Lung (tissue), 12 donors: ENCODE data around the gene STX4. TPM values are rescaled to one million over a fixed set of nuclear protein-coding genes. Genes with fewer than 3 reads are reported as not detected.

Experiments
- ATAC-seq: fragments of 200-7000 bp; cut with Tn5 transposase; one replicate; pipeline ENCODE4 v1.9.1; 2020; ENCODE audit warnings: moderate number of reproducible peaks; ENCODE audit not compliant: insufficient read depth, low FRiP score
- DNase-seq, 3 donors: peaks; one replicate each; pipeline ENCODE4 v3.0.0-alpha.2; 2013 to 2017
- H3K27ac ChIP-seq, 2 donors: one replicate each; pipeline ENCODE4 v1.5.1; 2013; ENCODE audit warnings: mild to moderate bottlenecking in 2 of 2, moderate library complexity in 2 of 2, control low read depth in 1 of 2, inconsistent platforms in 1 of 2, low read depth in 1 of 2, low read length in 1 of 2
- H3K27me3 ChIP-seq, 3 donors: one replicate each; pipeline ENCODE4 v1.5.1; 2013; ENCODE audit warnings: low read length in 2 of 3; ENCODE audit not compliant: control insufficient read depth in 3 of 3, insufficient read depth in 3 of 3
- H3K36me3 ChIP-seq, 4 donors: one replicate each; pipeline ENCODE4 v1.5.1; 2013; ENCODE audit warnings: low read length in 4 of 4, mild to moderate bottlenecking in 1 of 4, moderate library complexity in 1 of 4; ENCODE audit not compliant: control insufficient read depth in 4 of 4, insufficient read depth in 4 of 4
- H3K4me1 ChIP-seq, 5 donors: one replicate each; pipeline ENCODE4 v1.5.1; 2013; ENCODE audit warnings: low read length in 5 of 5, mild to moderate bottlenecking in 2 of 5, moderate library complexity in 1 of 5; ENCODE audit not compliant: control insufficient read depth in 5 of 5, insufficient read depth in 5 of 5
- H3K4me3 ChIP-seq: one replicate; pipeline ENCODE4 v1.5.1; 2013; ENCODE audit warnings: mild to moderate bottlenecking, control low read depth, moderate library complexity
- H3K9ac ChIP-seq, 2 donors: one replicate each; pipeline ENCODE4 v1.5.1; 2013; ENCODE audit warnings: low read length in 2 of 2, control low read depth in 1 of 2; ENCODE audit not compliant: insufficient read depth in 1 of 2
- H3K9me3 ChIP-seq, 4 donors: one replicate each; pipeline ENCODE4 v1.5.1; 2013; ENCODE audit warnings: low read length in 3 of 4, mild to moderate bottlenecking in 1 of 4, moderate library complexity in 1 of 4; ENCODE audit not compliant: control insufficient read depth in 4 of 4, insufficient read depth in 3 of 4
- WGBS, 2 donors: extraction: QIAGEN DNeasy Blood & Tissue Kit; methylation state at CpG; one replicate each; pipeline ENCODE4 v1.1.7; 2013; 5-methylcytosine and 5-hydroxymethylcytosine counted together
- polyA plus RNA-seq, 2 donors: library from polyadenylated mRNA; stranded (reverse); fragments of 200-250 nt; gene quantifications; one replicate each; pipeline ENCODE4 v1.2.1, GENCODE V29; 2013
- total RNA-seq, 2 donors: library from RNA; depleted of rRNA in 1 of 2; stranded (reverse); fragments of >200 nt in 1 of 2; gene quantifications; one replicate each; pipeline ENCODE4 v1.2.1, GENCODE V29; 2014 to 2021
- TF ChIP-seq, protein P1 (sequence below): IDR thresholded peaks from 2 replicates; pipeline ENCODE4 v1.5.1; 2012; ENCODE audit warnings: mild to moderate bottlenecking; ENCODE audit errors: control extremely low read depth, extremely low read depth
- donor health status: control.
- donor health status: control.
- donor health status: Bipolar disorder and iron deficiency.
- donor health status: healthy.
- donor health status: DM: yes; HTN: yes; CAD: no.

The STX4 gene
- total and polyA plus RNA-seq, 4 donors: 41.6 to 98.3 (median 85.7) TPM

DNA sequence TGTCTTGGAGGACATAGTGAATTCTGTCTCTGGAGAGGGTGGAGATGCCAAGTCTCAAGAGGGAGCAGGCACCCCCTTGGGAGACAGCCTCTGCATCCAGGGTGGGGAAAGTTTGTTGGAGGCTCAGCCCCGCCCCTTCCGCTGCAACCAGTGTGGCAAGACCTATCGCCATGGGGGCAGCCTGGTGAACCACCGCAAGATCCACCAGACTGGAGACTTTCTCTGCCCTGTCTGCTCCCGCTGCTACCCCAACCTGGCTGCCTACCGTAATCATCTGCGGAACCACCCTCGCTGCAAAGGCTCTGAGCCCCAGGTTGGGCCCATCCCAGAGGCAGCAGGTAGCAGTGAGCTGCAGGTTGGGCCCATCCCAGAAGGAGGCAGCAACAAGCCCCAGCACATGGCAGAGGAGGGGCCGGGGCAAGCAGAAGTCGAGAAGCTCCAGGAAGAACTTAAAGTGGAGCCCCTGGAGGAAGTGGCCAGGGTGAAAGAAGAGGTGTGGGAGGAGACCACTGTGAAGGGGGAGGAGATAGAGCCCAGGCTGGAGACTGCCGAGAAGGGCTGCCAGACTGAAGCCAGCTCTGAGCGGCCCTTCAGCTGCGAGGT lies 46.1 kb downstream of the STX4 start:
- Histone ChIP-seq H3K27ac (no peak overlapping the region), H3K36me3 (peaks cover 9 to 66% (median 37%) of the 10 kb centered on the region in 4 donors), H3K4me3 (no peak overlapping the region), H3K27me3 (no peaks in the 10 kb centered on the region), H3K9ac (no peak overlapping the region), H3K4me1 (peaks cover 0 to 10% (median 5%) of the 10 kb centered on the region in 5 donors), H3K9me3 (no peaks in the 10 kb centered on the region)
- no peak for DNase-seq
- no peak for ATAC-seq
- TF ChIP-seq, protein P1, sequence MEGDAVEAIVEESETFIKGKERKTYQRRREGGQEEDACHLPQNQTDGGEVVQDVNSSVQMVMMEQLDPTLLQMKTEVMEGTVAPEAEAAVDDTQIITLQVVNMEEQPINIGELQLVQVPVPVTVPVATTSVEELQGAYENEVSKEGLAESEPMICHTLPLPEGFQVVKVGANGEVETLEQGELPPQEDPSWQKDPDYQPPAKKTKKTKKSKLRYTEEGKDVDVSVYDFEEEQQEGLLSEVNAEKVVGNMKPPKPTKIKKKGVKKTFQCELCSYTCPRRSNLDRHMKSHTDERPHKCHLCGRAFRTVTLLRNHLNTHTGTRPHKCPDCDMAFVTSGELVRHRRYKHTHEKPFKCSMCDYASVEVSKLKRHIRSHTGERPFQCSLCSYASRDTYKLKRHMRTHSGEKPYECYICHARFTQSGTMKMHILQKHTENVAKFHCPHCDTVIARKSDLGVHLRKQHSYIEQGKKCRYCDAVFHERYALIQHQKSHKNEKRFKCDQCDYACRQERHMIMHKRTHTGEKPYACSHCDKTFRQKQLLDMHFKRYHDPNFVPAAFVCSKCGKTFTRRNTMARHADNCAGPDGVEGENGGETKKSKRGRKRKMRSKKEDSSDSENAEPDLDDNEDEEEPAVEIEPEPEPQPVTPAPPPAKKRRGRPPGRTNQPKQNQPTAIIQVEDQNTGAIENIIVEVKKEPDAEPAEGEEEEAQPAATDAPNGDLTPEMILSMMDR: no peak
- WGBS, 2 donors: 56 to 82% methylated on average over 13 of the region's 13 CpGs

DNA sequence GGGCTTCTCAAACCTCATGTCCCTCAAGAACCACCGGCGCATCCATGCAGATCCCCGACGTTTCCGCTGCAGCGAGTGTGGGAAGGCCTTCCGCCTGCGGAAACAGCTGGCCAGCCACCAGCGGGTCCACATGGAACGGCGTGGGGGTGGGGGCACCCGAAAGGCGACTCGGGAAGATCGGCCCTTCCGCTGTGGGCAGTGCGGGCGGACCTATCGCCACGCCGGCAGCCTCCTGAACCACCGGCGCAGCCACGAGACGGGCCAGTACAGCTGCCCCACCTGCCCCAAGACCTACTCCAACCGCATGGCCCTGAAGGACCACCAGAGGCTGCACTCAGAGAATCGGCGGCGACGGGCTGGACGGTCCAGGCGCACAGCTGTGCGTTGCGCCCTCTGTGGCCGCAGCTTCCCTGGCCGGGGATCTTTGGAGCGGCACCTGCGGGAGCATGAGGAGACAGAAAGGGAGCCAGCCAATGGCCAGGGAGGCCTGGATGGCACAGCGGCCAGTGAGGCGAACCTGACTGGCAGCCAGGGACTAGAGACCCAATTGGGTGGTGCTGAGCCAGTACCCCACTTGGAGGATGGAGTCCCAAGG lies 46.8 kb downstream of the STX4 start:
- H3K36me3 ChIP-seq: peaks cover 9 to 73% (median 37%) of the 10 kb centered on the region in 4 donors

DNA sequence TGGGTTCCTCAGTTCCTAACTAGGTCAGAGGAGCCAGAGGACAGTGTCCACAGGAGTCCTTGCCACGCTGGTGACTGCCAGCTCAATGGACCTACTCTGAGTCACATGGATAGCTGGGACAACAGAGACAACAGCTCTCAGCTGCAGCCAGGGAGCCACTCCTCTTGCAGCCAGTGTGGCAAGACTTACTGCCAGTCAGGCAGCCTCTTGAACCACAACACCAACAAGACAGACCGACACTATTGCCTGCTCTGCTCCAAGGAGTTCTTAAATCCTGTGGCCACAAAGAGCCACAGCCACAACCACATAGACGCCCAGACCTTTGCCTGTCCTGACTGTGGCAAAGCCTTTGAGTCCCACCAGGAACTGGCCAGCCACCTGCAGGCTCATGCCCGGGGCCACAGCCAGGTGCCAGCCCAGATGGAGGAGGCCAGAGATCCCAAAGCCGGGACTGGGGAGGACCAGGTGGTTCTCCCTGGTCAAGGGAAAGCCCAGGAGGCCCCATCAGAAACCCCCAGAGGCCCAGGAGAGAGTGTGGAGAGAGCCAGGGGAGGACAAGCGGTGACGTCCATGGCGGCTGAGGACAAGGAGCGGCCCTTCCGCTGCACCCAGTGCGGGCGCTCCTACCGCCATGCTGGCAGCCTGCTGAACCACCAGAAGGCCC lies 47.5 kb downstream of the STX4 start:
- Histone ChIP-seq H3K36me3 (peaks cover 9 to 73% (median 37%) of the 10 kb centered on the region in 4 donors), H3K9ac (no peak overlapping the region), H3K4me1 (peaks cover 0 to 5% (median 0%) of the 10 kb centered on the region in 5 donors), H3K9me3 (no peaks in the 10 kb centered on the region), H3K4me3 (no peak overlapping the region), H3K27me3 (no peaks in the 10 kb centered on the region), H3K27ac (no peak overlapping the region)
- DNase-seq (no peak), ATAC-seq (no peak)
- 91 to 92% methylated on average over 13 of the region's 13 CpGs for WGBS, 2 donors
- TF ChIP-seq, protein P1: no peak

More for the DNA sequence above, 46.8 kb downstream of the STX4 start:
- 96 to 98% methylated on average over 40 of the region's 40 CpGs for WGBS, 2 donors
- TF ChIP-seq, protein P1: no peak
- Histone ChIP-seq H3K27ac (no peak overlapping the region), H3K4me1 (peaks cover 0 to 5% (median under 1%) of the 10 kb centered on the region in 5 donors), H3K27me3 (no peaks in the 10 kb centered on the region), H3K9me3 (no peaks in the 10 kb centered on the region), H3K4me3 (no peak overlapping the region), H3K9ac (no peak overlapping the region)
- ATAC-seq (no peak), DNase-seq (no peak)
